ENCODE data around the gene SPATA12. TPM values are rescaled to one million over a fixed set of nuclear protein-coding genes. Genes with fewer than 3 reads are reported as not detected.
A peak's percentile ranks its signal among the peaks of the same experiment; 100 is the strongest.

SPATA12 gene
- 0.05 TPM for polyA plus RNA-seq (ENCODE audit: insufficient read length)

- no peak for DNase-seq (ENCODE audit: low read depth)
Measured at GRCh38 chr3:57060089-57060821, at the start of gene SPATA12. Gene SPATA12 (plus strand): TSS chr3:57060664. CDS start chr3:57073695, 13,031 bp downstream.

- no peak for DNase-seq (ENCODE audit: low read depth)
Measured at GRCh38 chr3:57011022-57011421, 49.4 kb upstream of the SPATA12 start.

GRCh38 chr3:57012847-57013246 lies 47.6 kb upstream of the SPATA12 start:
- no peak for DNase-seq (ENCODE audit: low read depth)

GRCh38 chr3:57015350-57015729 lies 45.1 kb upstream of the SPATA12 start:
- DNase-seq (ENCODE audit: low read depth), result no peak

- DNase-seq (ENCODE audit: low read depth), result no peak
Measured at GRCh38 chr3:57015912-57016311, 44.6 kb upstream of the SPATA12 start.

- DNase-seq (ENCODE audit: low read depth), result no peak
Measured at GRCh38 chr3:57017459-57017845, 43.0 kb upstream of the SPATA12 start.

- no peak for DNase-seq (ENCODE audit: low read depth)
Measured at GRCh38 chr3:57018246-57018645, 42.2 kb upstream of the SPATA12 start.

GRCh38 chr3:57019057-57019456 lies 41.4 kb upstream of the SPATA12 start:
- DNase-seq (ENCODE audit: low read depth), result no peak

GRCh38 chr3:57025237-57025636 lies 35.2 kb upstream of the SPATA12 start:
- no peak for DNase-seq (ENCODE audit: low read depth)

- no peak for DNase-seq (ENCODE audit: low read depth)
Measured at GRCh38 chr3:57026944-57027343, 33.5 kb upstream of the SPATA12 start.

GRCh38 chr3:57029383-57029782 lies 31.1 kb upstream of the SPATA12 start:
- no peak for DNase-seq (ENCODE audit: low read depth)

- DNase-seq (ENCODE audit: low read depth), result no peak
Measured at GRCh38 chr3:57029924-57030323, 30.5 kb upstream of the SPATA12 start.

- no peak for DNase-seq (ENCODE audit: low read depth)
Measured at GRCh38 chr3:57030721-57031120, 29.7 kb upstream of the SPATA12 start.

GRCh38 chr3:57031631-57032541 lies 28.6 kb upstream of the SPATA12 start:
- DNase-seq (ENCODE audit: low read depth), result no peak

- DNase-seq (ENCODE audit: low read depth), result no peak
Measured at GRCh38 chr3:57036952-57037351, 23.5 kb upstream of the SPATA12 start.

GRCh38 chr3:57038466-57039164 lies 21.8 kb upstream of the SPATA12 start:
- no peak for DNase-seq (ENCODE audit: low read depth)

- DNase-seq (ENCODE audit: low read depth), result no peak
Measured at GRCh38 chr3:57041674-57042073, 18.8 kb upstream of the SPATA12 start.

- DNase-seq (ENCODE audit: low read depth), result no peak
Measured at GRCh38 chr3:57043518-57043917, 16.9 kb upstream of the SPATA12 start.

- DNase-seq (ENCODE audit: low read depth), result no peak
Measured at GRCh38 chr3:57046101-57046765, 14.2 kb upstream of the SPATA12 start.

- peak; percentile 97 for DNase-seq (ENCODE audit: low read depth)
Measured at GRCh38 chr3:57048052-57048671, 12.3 kb upstream of the SPATA12 start.

GRCh38 chr3:57048728-57049127 lies 11.7 kb upstream of the SPATA12 start:
- no peak for DNase-seq (ENCODE audit: low read depth)

All from forelimb muscle (tissue), 1 donor.